Prostate gland (tissue), 2 donors: Measurements from ENCODE around the gene CDH5.

ENCODE experiments used
- POLR2A ChIP-seq: fragments of 450-650 bp; IDR thresholded peaks from one replicate; pipeline ENCODE4 v1.6.1; 2016; ENCODE audit warnings: antibody characterized with exemption, mild to moderate bottlenecking
- POLR2AphosphoS5 ChIP-seq: sonication (generic); formaldehyde crosslinking; IDR thresholded peaks from one replicate; pipeline ENCODE4 v1.6.1; 2017; ENCODE audit warnings: antibody characterized with exemption
- TF ChIP-seq, protein P1 (sequence below), 4 experiments: fragments of 200-600 bp in 2 of 4; fragments of 450-650 bp in 2 of 4; sonication (generic) in 2 of 4; IDR thresholded peaks; 1 replicate in 3 of 4; 2 replicates in 1 of 4; pipeline ENCODE4 v1.5.1; 2016 to 2019; ENCODE audit warnings: antibody characterized with exemption in 4 of 4, mild to moderate bottlenecking in 2 of 4, moderate library complexity in 2 of 4

DNA sequence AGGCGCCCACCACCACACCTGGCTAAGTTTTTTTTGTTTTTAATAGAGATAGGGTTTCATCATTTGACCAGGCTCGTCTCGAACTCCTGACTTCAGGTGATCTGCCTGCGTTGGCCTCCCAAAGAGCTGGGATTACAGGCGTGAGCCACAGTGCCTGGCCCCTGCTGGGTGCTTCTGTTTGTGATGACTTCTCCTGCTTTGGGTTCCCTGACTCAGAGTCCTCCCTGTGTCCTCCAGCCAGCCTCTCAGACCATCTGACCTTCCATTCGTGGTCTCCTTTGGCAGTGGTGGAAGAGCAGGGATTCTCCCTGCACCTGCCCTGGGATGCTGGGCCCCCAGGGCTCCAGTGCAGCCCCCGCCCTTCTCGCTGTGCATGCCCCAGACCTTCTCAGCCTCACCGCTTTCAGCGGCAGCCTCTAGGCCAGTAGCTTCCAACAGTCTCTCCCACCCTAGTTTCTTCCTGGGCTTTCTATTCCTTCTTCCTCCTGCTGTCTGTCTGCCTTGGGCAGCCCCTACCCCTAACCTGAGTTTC, 73.8 kb downstream of the CDH5 start:
- TF ChIP-seq, protein P1, sequence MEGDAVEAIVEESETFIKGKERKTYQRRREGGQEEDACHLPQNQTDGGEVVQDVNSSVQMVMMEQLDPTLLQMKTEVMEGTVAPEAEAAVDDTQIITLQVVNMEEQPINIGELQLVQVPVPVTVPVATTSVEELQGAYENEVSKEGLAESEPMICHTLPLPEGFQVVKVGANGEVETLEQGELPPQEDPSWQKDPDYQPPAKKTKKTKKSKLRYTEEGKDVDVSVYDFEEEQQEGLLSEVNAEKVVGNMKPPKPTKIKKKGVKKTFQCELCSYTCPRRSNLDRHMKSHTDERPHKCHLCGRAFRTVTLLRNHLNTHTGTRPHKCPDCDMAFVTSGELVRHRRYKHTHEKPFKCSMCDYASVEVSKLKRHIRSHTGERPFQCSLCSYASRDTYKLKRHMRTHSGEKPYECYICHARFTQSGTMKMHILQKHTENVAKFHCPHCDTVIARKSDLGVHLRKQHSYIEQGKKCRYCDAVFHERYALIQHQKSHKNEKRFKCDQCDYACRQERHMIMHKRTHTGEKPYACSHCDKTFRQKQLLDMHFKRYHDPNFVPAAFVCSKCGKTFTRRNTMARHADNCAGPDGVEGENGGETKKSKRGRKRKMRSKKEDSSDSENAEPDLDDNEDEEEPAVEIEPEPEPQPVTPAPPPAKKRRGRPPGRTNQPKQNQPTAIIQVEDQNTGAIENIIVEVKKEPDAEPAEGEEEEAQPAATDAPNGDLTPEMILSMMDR (IDR thresholded peaks at IDR 0.05) = no peak
- TF ChIP-seq POLR2A = no peak
- no peak for TF ChIP-seq POLR2AphosphoS5
